Lower leg skin (tissue), 4 donors: ENCODE results near the gene VSTM2B. TPM values are rescaled to one million over a fixed set of nuclear protein-coding genes. Genes with fewer than 3 reads are reported as not detected.
"Not testable (repeated sequence)": the region's sequence is repeated elsewhere in the genome, so short reads cannot be mapped to it uniquely, and the experiment has no call there.

Experiments
- DNase-seq, 2 donors: peaks; one replicate each; pipeline ENCODE4 v3.0.0-alpha.2; 2019; ENCODE audit warnings: low spot score in 2 of 2
- H3K4me3 ChIP-seq: fragments of 200-600 bp; sonication (generic); 2 replicates; pipeline ENCODE4 v1.5.1; 2017; ENCODE audit warnings: mild to moderate bottlenecking, low read depth; ENCODE audit not compliant: poor library complexity, severe bottlenecking
- POLR2A ChIP-seq, 2 donors: fragments of 450-650 bp; IDR thresholded peaks; one replicate each; pipeline ENCODE4 v1.6.1; 2016 to 2017; ENCODE audit warnings: antibody characterized with exemption in 2 of 2, mild to moderate bottlenecking in 1 of 2, moderate library complexity in 1 of 2
- WGBS, 2 donors: methylation state at CpG; one replicate each; pipeline ENCODE4 v1.1.5; 2018; 5-methylcytosine and 5-hydroxymethylcytosine counted together
- intact Hi-C: fragments of 100-400 bp; cut with DNase I; formaldehyde crosslinking; loops from one replicate; pipeline ENCODE4 v1.15.0; 2023; ENCODE audit warnings: low total_unique reads
- total RNA-seq, 4 donors: library from RNA; depleted of rRNA; stranded (reverse); fragments of >200 nt; gene quantifications; one replicate each; pipeline ENCODE4 v1.1.0, GENCODE V29; 2016
- TF ChIP-seq, protein P1 (sequence below), 3 donors: fragments of 450-650 bp; IDR thresholded peaks; one replicate each; pipeline ENCODE4 v1.5.1; 2016; ENCODE audit warnings: antibody characterized with exemption in 3 of 3, mild to moderate bottlenecking in 3 of 3, moderate library complexity in 2 of 3

The VSTM2B gene
- total RNA-seq, 4 donors from 2014 or later = not detected

- H3K4me3 ChIP-seq = no peak overlapping the region
- intact Hi-C loops = no loop called here
- DNase-seq = peak in 1 of 2 donors; percentile 69
- 84 to 90% methylated on average over 15 of the region's 15 CpGs for WGBS, 2 donors
- no peak for TF ChIP-seq POLR2A (IDR thresholded peaks at IDR 0.05)
- TF ChIP-seq, protein P1, sequence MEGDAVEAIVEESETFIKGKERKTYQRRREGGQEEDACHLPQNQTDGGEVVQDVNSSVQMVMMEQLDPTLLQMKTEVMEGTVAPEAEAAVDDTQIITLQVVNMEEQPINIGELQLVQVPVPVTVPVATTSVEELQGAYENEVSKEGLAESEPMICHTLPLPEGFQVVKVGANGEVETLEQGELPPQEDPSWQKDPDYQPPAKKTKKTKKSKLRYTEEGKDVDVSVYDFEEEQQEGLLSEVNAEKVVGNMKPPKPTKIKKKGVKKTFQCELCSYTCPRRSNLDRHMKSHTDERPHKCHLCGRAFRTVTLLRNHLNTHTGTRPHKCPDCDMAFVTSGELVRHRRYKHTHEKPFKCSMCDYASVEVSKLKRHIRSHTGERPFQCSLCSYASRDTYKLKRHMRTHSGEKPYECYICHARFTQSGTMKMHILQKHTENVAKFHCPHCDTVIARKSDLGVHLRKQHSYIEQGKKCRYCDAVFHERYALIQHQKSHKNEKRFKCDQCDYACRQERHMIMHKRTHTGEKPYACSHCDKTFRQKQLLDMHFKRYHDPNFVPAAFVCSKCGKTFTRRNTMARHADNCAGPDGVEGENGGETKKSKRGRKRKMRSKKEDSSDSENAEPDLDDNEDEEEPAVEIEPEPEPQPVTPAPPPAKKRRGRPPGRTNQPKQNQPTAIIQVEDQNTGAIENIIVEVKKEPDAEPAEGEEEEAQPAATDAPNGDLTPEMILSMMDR (IDR thresholded peaks at IDR 0.05) = no peak
Measured at GRCh38 chr19:29544656-29545360, 19.0 kb downstream of the VSTM2B start.

DNA sequence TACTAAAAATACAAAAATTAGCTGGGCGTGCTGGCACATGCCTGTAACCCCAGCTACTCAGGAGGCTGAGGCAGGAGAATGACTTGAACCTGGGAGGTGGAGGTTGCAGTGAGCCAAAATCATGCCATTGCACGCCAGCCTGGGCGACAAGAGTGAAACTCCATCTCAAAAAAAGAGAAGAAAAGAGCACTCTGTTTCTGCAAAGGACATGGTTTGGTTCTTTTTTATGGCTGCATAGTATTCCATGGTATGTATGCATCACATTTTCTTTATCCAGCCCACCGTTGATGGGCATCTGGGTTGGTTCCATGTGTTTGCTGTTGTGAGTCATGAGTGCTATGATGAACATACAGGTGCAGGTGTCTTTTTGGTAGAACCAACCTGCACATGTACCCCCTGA, 19.7 kb downstream of the VSTM2B start:
- intact Hi-C loops, H3K4me3 ChIP-seq, DNase-seq: not testable (repeated sequence)
- WGBS, 2 donors = 89 to 91% methylated on average over 4 of the region's 4 CpGs

DNA sequence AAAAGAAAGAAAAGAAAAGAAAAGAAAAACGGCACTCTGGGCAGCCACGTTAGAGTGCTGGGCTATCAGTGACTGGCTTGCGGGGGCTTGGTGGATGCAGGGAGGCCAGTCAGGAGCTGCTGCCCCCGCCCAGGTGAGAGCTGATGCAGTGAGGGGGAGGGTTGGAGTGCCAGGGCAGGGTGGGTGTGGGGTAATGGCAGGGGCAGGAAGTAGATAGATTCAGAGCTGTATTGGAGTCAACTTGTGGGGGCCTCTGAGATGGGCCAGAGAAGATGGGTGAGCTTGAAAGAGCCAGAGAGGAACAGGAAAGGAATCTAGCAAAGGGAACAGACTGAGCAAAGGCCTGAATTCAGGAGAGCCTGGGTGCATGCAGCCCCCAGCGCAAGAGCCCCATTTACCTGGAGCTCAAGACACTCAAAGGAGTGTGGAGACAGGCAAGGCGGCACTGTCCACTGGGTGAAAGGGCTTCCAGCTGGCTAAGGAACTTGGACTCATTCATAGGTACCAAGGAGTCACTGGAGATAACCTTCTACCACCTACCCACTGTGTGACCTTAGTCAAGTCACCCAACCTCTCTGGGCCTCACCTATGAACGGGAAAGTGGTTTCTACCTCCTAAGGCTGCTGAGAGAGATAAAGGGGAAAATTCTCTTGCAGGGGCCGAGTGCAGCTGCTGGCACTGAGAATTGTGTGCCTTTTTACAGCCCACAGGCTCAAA, 20.2 kb downstream of the VSTM2B start:
- H3K4me3 ChIP-seq = no peak overlapping the region
- intact Hi-C loops = no loop called here
- WGBS, 2 donors = 69 to 79% methylated on average over 8 of the region's 8 CpGs
- peak in 1 of 2 donors; percentile 64 for DNase-seq
- TF ChIP-seq, protein P1 (IDR thresholded peaks at IDR 0.05) = no peak
- TF ChIP-seq POLR2A (IDR thresholded peaks at IDR 0.05) = no peak

DNA sequence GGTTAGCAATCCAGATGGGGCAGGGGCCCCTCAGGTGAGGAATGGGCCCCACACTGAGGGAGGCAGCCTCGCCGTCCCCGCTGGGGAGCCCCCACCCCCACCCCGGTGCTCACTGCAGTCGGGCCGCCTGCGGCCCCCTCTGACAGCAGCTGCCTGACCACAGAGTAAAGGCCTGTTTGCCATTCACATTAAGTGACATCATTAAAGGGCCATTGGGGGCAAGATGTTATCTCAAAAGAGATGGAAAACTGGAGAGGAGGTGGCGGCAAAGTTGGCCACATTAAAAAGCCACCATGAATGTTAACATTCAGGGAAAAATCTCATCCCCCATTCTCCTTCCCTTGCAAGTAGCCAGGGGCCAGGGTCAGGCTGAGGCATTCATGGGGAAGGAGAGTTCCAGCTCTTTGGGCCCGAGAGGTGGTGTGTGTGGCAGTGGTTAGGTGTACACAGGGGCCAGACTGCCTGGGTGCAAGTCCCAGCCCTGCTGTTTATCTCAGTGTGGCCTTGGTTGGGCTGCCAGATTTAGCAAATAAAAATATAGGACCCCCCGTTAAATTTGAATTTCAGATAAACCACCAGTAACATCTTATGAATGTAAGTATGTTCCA, 20.9 kb downstream of the VSTM2B start:
- H3K4me3 ChIP-seq = no peak overlapping the region
- DNase-seq = peak in 1 of 2 donors; percentile 70
- 25 to 27% methylated on average over 10 of the region's 10 CpGs for WGBS, 2 donors
- intact Hi-C loops = no loop called here
- TF ChIP-seq, protein P1 (IDR thresholded peaks at IDR 0.05) = no peak
- no peak for TF ChIP-seq POLR2A (IDR thresholded peaks at IDR 0.05)

DNA sequence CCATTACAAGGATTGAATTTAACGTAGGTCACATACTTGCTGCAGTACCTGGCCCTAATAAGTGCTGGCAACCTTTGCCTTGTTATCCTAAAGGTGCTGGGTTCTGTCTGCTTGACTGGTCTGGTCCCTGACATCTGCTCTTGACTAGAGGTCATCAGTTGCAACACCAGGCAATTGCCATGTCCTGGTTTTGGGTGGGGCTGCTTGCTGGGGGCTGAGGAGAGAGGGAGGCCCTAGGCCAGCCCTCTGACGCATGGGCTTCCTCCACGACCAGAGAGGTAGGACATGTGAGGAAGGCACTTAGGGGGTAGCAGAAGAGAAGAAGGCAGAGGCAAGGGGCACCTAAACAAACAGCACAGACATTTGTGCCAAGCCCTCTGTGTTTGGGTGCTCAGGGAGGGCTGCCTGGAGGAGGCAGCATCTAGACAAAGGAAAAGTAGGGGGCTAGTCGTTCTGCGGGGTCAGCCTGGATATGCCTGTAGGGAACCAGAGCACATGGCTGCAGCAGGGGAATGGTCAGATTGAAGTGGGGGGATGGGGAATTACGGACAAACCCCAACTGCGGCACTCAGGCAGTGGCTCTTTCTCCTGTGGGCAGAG, 21.7 kb downstream of the VSTM2B start:
- DNase-seq = no peak
- WGBS, 2 donors = 67 to 72% methylated on average over 7 of the region's 7 CpGs
- intact Hi-C loops = no loop called here
- H3K4me3 ChIP-seq = no peak overlapping the region
- TF ChIP-seq POLR2A (IDR thresholded peaks at IDR 0.05) = no peak
- TF ChIP-seq, protein P1 (IDR thresholded peaks at IDR 0.05) = no peak

GRCh38 chr19:29547981-29548380, 22.2 kb downstream of the VSTM2B start:
- whole genome bisulfite sequencing, 2 donors = 53 to 59% methylated on average over 8 of the region's 8 CpGs
- intact Hi-C loops = no loop called here
- H3K4me3 ChIP-seq = no peak overlapping the region
- DNase-seq = peak in 1 of 2 donors; percentile 69
- TF ChIP-seq, protein P1 (IDR thresholded peaks at IDR 0.05) = no peak
- no peak for TF ChIP-seq POLR2A (IDR thresholded peaks at IDR 0.05)
